ENCODE data around the gene L3MBTL2.
"Not testable (repeated sequence)": the region's sequence is repeated elsewhere in the genome, so short reads cannot be mapped to it uniquely, and the experiment has no call there.

The L3MBTL2 gene

DNA sequence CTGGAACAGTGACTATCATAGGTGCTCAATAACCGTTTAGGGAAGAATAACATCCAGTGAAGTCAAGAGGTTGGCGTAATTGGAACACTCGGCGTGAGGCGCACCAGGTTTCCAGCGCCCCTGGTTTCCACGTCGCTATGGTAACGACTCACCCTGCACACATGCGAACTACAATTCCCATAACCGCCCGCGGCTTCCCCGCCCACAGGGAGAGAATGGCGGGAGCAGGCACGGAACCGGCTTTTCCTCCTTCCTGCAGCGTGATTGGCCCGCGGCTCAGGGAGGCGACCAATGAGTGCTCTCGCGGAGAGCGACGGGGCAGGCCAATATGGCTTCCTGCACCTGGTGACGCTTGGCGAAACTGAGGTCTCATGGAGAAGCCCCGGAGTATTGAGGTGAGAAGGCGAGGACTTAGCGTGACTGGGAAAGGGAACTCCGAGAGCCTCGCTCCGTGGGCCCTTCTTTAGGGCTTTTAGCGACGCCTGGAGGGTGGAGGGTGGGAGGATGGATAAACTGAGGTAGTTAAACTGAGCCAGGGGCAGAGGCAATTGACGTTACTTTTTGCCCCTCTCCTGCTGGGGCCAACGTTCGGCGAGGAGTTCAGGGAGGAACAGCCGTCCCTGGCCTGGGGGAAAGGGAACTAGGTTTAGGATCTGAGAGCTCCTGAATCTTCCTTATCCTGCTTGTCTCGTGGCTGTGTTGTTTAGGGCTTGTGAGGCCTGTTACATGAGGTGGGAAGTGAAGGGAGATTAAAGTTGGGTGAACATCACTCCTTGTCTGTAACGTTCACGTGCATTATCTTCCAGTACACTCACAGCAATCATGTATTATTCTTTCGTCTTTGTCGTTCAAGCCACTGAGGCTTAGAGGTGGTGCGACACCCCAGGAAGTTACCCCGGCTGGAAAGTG is at the start of gene L3MBTL2:
Gene L3MBTL2 (plus strand): TSS at position 321 of the 909 bp plus-strand sequence. CDS start 51 bp downstream, at position 372.
- peak; percentile 88 for DNase-seq

DNA sequence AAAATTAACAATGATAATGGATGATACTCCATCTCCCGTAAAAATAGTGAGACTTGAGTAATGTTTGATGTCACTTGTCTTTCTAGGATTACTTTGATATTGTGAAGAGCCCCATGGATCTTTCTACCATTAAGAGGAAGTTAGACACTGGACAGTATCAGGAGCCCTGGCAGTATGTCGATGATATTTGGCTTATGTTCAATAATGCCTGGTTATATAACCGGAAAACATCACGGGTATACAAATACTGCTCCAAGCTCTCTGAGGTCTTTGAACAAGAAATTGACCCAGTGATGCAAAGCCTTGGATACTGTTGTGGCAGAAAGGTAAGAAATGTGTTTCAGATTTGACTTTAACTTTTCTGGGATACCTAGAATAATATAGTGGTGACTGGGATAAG is 48.0 kb upstream of the L3MBTL2 start:
- no peak for DNase-seq

DNA sequence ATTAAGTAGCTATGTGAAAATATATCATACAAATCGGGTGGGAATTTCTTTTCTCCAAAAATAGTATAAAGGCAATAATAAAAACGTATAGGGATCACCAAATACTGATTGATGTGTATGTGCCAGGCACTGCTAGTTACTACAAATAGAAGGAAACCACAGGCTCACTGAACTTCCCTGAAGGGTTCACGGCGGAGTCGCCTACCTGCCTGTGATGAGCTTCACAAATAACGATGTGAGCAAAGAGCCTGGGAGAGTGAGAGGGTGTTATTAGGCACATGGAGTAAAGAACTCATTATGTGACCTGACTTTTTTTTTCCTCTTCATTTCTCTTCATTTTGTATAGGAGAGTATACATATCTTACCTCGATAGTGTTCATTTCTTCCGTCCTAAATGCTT is 36.0 kb upstream of the L3MBTL2 start:
- no peak for DNase-seq

DNA sequence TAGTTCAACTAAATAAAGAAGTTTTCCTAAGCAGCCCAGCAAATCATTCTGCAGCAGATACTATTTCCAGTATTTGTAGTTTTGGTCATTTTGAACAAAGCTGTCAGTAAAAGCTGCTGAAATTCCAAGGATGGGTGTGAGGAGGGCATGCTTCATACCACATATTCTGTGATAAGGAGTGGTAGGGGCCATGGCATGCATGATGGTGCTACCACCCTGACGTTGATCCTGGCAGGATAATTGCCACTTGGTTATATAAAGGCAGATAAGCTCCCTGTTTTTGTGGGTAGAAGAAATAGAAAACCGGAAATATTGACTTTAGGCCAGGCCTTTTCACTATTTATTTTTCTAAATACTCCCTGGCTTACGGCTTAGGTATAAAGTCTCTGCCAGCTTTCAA is 33.1 kb upstream of the L3MBTL2 start:
- no peak for DNase-seq

DNA sequence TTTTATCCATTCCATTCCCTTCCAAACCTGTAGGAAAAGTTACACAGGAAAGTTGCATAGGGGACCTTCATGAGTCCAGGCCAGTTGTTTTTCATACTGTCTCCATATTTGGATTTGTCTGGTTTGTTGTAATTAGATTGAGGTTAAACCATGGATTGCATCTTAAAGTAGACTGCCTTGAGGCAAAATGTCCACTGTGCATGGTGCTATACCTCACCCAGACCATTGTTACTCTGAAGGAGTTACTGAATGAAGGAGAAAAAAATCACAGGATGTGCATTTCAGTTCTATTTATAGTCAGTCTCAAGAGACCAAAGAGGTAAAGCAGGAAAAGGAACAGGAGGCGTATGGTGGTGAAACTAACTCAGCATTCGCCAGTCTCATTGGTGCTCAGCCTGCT is 29.6 kb upstream of the L3MBTL2 start:
- no peak for DNase-seq

DNA sequence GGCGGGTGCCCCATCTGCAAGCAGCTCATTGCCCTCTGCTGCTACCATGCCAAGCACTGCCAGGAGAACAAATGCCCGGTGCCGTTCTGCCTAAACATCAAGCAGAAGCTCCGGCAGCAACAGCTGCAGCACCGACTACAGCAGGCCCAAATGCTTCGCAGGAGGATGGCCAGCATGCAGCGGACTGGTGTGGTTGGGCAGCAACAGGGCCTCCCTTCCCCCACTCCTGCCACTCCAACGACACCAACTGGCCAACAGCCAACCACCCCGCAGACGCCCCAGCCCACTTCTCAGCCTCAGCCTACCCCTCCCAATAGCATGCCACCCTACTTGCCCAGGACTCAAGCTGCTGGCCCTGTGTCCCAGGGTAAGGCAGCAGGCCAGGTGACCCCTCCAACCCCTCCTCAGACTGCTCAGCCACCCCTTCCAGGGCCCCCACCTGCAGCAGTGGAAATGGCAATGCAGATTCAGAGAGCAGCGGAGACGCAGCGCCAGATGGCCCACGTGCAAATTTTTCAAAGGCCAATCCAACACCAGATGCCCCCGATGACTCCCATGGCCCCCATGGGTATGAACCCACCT is 28.0 kb upstream of the L3MBTL2 start:
- no peak for DNase-seq

DNA sequence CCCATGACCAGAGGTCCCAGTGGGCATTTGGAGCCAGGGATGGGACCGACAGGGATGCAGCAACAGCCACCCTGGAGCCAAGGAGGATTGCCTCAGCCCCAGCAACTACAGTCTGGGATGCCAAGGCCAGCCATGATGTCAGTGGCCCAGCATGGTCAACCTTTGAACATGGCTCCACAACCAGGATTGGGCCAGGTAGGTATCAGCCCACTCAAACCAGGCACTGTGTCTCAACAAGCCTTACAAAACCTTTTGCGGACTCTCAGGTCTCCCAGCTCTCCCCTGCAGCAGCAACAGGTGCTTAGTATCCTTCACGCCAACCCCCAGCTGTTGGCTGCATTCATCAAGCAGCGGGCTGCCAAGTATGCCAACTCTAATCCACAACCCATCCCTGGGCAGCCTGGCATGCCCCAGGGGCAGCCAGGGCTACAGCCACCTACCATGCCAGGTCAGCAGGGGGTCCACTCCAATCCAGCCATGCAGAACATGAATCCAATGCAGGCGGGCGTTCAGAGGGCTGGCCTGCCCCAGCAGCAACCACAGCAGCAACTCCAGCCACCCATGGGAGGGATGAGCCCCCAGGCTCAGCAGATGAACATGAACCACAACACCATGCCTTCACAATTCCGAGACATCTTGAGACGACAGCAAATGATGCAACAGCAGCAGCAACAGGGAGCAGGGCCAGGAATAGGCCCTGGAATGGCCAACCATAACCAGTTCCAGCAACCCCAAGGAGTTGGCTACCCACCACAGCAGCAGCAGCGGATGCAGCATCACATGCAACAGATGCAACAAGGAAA is 27.3 kb upstream of the L3MBTL2 start:
- DNase-seq: no peak

DNA sequence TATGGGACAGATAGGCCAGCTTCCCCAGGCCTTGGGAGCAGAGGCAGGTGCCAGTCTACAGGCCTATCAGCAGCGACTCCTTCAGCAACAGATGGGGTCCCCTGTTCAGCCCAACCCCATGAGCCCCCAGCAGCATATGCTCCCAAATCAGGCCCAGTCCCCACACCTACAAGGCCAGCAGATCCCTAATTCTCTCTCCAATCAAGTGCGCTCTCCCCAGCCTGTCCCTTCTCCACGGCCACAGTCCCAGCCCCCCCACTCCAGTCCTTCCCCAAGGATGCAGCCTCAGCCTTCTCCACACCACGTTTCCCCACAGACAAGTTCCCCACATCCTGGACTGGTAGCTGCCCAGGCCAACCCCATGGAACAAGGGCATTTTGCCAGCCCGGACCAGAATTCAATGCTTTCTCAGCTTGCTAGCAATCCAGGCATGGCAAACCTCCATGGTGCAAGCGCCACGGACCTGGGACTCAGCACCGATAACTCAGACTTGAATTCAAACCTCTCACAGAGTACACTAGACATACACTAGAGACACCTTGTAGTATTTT is 26.6 kb upstream of the L3MBTL2 start:
- DNase-seq: no peak

DNA sequence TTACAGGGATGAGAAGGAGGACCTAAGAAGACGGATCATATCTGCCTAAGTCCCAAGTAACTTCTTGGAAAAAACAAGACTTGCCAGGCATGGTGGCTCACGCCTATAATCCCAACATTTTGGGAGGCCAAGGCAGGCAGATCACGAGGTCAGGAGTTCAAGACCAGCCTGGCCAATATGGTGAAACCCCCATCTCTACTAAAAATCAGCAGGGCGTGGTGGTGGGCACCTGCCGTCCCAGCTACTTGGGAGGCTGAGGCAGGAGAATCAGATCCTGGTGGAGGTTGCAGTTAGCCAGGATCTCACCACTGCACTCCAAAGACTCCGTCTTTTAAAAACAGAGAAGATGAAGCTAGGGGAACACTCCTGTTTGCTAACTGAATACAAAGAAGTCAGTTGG is 24.8 kb upstream of the L3MBTL2 start:
- not testable (repeated sequence) for DNase-seq

DNA sequence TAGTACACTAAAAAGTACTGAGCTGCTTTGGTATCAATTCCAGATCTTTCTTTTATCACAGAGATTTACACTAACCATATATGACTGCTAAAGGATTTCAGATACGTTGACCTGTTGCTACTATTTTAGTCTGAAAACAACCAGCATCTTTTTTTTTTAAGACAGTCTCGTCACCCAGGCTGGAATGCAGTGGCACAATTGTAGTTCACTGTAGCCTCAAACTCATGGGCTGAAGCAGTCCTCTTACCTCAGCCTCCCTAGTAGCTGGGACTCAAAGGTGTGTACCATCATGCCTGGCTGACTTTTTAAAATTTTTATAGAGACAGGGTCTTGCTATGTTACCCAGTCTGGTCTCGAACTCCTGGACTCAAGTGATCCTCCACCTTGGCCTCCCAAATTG is 24.2 kb upstream of the L3MBTL2 start:
- DNase-seq: no peak

DNA sequence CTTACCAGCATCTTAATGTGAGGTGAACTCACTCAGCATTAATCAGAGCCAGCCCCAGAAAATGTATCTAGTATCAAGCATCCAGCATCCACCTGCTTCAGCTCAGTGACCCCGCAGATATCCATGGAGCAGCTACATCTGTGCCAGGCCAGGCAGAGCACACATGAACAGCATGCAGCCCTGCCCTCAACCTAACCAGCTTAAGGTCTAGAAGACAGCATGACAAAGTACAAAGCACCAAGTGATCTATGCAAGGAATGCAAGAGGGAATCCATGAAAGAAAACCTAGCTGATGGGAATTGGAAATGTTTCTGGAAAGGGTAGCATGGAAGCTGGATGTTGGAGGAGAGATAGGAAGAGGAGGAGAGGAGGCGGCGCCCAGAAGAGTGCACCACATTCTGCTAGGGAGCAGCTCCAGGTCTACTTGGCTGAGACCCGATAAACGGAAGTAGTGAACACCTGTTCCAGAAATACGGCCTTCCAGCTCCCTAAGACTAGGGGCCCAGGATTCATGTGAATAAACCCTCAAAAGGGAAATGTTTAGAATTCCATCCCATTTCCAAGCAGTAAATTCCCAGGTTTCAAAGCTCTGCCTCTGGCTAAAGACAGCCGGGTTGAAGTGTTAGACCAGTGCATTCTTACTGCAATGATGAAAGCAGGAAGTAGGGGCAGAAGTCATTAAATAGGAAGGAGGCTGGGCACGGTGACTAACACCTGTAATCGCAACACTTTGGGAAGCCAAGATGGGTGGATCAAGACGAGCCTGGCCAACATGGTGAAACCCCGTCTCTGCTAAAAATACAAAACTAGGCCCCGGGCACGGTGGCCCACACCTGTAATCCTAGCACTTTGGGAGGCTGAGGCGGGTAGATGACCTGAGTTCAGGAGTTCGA is 23.5 kb upstream of the L3MBTL2 start:
- no peak for DNase-seq

DNA sequence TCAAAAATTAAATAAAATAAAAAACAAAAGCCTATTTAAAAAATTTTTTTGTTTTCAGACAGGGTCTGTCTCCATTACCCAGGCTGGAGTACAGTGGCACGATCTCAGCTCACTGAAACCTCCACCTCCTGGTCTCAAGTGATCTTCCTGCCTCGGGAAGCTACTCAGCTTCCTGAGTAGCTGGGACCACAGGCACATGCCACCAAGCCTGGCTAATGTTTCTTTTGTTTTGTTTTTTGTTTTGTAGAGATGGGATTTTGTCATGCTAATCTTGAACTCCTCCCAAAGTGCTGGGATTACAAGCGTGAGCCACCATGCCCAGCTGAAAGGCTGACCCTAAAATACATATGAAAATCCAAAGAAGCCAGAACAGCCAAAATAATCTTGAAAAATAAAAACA is 20.4 kb upstream of the L3MBTL2 start:
- DNase-seq: no peak

DNA sequence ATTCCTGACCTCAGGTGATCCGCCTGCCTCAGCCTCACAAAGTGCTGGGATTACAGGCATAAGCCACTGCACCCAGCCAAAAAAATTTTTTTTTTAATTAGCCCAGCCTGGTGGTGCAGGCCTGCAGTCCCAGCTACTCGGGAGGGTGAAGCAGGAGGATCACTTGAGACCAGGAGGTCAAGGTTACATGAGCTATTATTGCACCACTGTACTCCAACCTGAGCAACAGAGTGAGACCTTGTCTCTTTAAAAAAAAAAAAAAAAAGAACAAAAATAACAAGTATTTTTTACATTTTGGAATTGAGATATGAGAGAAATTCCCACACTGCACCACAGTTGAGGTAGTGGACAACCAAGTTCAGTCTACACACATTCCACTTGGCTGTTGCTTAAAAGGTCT is 13.6 kb upstream of the L3MBTL2 start:
- DNase-seq: no peak

DNA sequence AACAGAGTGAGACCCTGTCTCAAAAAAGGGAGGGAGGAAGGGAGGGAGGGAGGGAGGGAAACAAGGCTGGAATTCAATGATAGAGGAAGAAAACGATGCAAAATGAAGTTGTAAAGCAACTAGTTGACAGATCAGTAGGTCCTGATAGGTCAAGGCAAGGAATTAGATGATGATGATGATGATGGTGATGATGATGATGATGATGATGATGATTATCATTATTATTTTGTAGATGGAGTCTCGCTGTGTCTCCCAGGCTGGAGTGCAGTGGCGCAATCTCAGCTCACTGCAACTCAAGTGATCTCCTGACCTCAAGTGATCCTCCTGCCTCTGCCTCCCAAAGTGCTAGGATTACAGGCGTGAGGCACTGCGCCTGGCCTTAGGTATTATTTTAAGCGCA is 11.3 kb upstream of the L3MBTL2 start:
- no peak for DNase-seq

DNA sequence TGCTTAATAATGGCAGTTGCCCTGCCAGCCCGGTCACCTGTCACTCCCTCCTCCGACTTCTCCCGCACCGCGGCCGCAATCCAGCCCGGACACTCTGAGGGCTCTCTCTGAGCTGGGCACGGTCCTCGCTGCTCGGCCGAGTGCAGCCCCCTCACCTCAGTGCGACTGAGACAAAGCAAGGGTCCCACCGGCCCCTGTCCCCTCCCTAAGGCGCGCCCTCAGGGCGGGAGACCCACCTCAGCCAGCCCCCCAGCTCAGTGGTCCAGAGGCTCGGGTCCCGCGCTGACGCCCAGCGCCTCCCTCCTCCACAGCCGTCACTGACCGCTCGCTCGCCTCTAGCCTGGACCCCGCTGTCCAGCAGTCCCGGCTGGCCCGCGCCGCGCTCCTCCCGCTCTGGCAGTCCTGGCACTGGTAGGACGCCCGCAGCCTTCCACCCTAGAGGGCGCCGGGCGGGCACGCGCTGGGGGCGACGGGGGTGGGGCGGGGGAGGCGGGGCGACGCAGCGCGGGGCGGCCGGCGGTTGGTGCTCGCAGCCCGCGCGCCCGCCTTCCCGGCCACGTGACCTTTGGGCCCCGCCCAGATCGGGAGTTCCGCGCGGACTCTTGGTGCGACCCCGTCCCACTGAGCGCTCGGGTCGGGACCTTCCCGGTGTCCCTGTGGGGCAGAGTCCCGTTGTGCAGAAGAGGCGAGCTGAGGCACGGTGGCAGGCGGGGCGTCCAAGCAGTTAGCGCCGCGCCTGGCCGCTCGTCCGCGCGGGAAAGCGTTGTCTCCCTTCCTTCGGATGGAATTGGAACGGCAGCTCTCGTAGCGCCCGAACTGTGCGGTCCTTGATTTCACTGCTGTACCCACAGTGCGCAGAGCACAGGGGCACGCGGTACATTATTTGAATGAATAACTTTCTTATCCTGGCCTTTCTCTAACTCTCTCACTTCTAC is 7.8 kb upstream of the L3MBTL2 start:
- DNase-seq: peak; percentile 36

DNA sequence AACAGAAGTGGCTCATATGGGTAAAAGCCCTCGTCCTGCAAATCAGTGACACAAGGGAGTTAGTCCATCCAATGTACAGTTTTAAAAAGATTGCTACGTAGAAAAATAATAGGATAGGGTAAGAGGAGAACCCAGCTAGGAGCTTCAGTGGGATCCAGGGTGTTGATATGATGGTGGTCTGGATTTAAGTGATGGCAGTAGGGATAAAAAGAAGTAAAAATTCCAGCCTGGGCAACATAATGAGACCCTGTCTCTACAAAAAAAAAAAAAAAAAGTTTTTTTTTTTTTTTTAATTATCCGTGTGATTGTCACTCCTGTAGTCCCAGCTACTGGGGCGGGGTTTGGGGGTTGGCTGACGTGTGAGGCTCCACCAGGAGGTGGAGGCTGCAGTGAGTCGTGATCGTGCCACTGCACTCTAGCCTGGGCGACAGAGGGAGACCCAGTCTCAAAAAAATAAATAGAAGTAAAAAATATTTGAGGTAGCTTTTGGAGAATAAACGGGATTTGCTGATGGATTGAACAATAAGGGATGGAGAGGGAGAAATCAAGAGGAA is 7.0 kb upstream of the L3MBTL2 start:
- peak; percentile 9 for DNase-seq

DNA sequence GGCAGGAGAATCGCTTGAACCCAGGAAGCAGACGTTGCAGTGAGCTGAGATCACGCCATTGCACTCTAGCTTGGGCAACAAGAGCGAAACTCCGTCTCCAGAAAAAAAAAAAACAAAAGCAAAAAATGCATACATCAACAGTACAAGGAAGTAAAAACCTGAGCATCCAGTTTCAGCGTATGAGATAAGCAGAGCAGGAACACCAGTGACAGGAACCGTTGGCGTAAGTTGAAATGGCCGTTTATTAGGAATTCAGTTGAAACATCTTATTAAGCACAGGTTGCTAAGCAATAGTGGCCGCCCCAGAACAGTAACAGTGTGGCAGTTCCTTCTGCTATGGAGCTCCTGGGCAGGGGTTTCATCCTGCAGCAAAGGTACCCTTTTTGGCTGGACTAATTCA is 4.0 kb upstream of the L3MBTL2 start:
- no peak for DNase-seq

DNA sequence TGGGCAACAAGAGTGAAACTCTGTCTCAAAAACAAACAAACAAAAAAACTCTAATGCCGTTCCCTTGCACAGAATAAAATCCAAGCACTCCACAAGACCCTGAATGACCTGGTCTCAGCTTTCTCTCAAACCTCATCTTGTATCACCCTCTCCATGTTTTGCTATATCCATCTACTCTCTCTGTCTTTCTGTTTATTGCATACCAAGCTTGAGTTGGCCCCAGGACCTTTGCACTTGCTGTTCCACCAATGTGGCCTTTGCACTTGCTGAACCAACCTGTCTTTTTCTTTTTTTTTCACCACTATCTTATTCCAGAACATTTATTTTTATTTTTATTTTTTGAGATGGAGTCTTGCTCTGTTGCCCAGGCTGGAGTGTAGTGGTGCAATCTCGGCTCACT is 2.0 kb upstream of the L3MBTL2 start:
- no peak for DNase-seq

DNA sequence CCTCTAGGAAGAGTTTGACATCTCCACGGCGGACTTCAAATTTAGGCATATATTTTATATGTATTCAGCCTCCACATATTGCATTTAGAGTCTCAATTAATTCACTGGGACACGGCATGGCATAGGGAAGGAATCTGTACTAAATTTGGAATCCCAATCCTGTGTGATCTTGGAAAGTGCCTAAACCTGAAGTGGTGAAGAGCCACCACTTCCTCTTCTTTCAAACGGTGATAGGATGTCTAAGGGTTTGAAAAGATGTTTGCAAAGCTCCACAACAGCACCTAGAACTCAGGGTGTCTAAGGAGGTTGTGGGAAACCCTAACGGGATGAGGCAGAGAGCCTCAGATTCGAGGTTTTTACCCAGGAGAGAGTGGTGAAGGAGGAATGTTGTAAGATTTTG is 1.0 kb upstream of the L3MBTL2 start:
- no peak for DNase-seq

DNA sequence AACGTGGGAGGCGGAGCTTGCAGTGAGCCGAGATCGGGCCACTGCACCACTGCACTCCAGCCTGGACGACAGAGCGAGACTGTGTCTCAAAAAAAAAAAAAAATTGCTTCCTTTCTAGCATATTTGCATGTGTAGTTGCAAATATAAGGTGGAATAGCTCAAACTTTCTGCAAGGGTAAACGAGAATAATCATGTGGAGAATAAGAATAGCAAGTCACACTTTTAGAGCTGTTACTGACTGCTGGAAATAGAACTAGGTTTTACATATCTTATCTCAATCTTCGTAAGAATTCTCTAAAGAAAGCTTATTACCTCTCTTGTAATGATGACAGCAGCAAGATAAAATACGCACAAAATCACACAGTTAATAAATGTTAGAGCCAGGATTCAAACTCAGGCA is 1.6 kb downstream of the L3MBTL2 start:
- no peak for DNase-seq

DNA sequence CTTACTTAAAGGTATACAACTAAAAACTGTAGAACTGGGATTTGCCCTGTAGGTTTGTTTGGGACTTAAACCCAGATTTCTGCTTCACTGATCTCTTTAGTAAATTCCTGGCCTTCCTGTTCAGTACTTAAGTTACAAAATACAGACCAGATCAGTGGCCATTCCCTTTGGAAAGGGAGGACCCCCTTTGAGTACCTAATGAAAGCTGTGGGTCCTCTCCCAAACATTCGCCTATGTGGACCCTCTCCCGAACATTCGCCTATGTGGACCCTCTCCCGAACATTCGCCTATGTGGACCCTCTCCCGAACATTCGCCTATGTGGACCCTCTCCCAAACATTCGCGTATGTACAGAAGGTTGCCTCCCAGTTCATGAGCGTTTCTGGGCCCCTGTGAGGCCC is 10.3 kb downstream of the L3MBTL2 start:
- DNase-seq: no peak
